GM12801 (cell line): ENCODE results near the gene CCDC106.

ENCODE experiments used
- TF ChIP-seq, protein P1 (sequence below): IDR thresholded peaks from one replicate; pipeline ENCODE4 v1.5.1; 2011; ENCODE audit warnings: control low read depth; ENCODE audit not compliant: insufficient read length; ENCODE audit errors: extremely low read depth

Gene CCDC106

DNA sequence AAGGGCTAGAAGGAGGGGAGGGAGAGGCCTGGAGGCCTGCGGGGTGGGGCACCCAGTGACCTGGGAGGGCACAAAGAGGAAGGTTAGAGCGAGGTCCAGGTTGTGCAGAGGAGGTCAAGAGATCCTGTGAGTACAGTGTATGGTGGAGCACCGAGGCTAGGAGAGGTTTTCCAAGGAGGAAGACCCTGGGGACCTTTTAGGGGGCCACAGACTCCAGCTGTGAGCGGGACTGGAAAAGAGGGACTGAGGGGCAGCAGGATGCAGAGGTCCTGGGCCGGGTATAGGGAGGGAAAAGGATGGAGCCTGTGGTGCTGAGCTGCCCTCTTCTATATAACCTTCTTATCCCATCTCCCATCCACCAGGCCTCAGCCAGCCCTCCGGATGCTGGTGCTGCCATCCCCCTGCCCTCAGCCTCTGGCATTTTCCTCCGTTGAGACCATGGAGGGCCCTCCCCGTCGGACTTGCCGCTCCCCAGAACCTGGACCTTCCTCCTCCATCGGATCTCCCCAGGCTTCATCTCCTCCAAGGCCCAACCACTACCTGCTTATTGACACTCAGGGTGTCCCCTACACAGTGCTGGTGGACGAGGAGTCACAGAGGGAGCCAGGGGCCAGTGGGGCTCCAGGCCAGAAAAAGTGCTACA lies 3.7 kb upstream of the CCDC106 start:
- TF ChIP-seq, protein P1, sequence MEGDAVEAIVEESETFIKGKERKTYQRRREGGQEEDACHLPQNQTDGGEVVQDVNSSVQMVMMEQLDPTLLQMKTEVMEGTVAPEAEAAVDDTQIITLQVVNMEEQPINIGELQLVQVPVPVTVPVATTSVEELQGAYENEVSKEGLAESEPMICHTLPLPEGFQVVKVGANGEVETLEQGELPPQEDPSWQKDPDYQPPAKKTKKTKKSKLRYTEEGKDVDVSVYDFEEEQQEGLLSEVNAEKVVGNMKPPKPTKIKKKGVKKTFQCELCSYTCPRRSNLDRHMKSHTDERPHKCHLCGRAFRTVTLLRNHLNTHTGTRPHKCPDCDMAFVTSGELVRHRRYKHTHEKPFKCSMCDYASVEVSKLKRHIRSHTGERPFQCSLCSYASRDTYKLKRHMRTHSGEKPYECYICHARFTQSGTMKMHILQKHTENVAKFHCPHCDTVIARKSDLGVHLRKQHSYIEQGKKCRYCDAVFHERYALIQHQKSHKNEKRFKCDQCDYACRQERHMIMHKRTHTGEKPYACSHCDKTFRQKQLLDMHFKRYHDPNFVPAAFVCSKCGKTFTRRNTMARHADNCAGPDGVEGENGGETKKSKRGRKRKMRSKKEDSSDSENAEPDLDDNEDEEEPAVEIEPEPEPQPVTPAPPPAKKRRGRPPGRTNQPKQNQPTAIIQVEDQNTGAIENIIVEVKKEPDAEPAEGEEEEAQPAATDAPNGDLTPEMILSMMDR = no peak

DNA sequence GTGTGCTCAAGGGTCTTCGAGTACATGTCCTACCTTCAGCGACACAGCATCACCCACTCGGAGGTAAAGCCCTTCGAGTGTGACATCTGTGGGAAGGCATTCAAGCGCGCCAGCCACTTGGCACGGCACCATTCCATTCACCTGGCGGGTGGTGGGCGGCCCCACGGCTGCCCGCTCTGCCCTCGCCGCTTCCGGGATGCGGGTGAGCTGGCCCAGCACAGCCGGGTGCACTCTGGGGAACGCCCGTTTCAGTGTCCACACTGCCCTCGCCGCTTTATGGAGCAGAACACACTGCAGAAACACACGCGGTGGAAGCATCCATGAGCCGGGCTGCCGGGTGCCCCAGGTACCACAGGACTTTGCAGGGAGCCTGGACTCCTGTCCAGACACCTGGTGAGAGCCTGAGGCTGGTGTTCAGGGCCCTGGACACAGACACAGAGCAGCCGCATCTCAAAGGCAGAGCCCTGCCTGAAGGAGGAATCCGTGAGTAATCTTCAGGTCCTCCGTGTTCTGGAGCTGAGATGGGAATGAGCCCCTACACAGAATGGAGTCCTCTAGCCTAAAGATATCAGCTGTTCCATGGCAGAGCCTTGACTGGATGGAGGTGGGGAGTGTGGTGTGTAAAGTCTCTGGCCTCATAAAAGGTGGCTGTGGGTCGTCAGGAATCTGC lies 3.0 kb upstream of the CCDC106 start:
- TF ChIP-seq, protein P1 = no peak

DNA sequence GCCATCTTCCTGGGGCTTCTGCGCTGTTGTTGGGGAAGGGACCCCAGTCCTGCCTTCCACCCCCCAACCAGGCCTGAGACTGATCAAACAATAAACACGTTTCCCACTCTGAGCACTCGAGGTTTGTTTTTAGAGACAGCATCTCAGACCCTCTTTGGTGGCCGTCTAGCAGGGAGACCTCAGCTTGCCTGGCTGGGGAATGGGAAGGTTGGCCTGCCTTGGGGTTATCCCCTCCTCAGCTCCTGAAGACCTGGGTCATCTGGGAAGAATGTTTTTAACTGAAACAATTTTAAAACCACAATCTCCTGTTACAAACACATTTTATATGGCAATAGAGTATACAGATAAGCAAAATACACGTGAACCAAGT lies 2.5 kb upstream of the CCDC106 start:
- TF ChIP-seq, protein P1 = no peak

DNA sequence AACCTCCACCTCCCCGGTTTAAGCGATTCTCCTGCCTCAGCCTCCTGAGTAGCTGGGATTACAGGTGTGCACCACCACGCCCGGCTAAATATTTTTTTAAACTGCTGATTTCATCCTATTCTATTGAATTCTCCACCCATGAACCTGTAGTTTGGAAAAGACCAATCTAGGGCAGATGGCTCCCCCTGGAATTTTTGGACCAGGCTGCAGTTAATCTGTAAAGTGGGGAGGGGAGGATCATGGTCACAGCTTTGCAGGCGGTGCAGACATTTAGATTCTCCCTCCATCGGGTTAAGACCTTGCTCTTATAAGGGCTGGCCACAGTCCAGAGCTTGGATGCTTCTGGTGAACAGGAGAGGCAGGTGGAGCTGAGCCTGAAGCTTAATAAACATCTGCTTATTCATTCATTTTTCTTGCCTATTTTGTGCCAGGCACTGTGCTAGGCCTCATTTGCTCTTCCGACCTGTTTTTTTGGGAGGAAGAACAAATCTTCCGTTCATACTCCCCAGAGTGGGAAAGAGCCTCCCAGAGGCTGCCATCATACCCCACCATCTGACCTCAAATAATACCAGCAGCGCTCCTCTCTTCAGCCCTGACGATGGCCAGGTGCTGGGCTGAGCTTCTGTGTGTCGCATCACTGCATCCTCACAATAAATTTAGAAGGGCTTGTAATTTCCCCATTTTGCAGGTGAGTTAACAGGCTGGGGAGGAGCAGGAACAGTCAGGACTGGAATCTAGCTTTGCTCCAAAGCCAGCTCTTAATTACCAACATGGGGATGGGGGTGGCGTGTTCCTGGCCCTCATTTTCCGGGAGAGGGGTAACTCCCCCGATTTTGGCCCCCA lies 902 bp upstream of the CCDC106 start:
- TF ChIP-seq, protein P1 = no peak

DNA sequence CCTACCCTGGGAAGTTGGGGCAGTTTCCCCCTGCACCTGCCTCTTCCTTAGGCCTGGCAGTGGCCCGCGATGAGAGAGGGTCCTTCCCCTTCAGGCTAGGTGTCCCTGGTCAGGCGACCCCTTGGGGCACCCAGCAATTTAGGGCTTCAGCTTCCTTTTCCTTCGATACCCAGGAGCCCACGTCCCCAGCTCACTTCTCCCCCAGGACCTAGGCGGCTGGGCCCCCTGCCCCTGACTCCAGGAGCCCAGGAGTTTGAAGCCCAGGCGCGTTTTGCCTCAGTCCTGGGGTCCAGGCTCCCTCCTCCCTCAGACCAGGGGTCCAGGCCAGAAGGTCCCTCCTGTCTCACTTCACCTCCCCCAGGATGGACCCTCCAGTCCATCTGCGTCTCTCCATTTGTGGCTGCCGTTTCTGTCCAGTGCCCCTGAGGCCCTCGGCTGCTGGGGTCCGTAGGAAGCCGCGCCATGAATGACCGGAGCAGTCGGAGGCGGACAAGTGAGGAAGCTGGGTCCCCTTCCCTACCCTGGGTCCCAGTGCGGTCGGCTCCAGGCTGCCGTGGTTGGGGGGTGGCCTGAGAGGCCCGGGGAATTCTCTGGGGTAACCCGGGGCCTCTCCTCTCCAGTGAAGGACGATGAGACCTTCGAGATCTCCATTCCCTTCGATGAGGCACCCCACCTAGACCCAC lies 714 bp downstream of the CCDC106 start:
- TF ChIP-seq, protein P1 = no peak

DNA sequence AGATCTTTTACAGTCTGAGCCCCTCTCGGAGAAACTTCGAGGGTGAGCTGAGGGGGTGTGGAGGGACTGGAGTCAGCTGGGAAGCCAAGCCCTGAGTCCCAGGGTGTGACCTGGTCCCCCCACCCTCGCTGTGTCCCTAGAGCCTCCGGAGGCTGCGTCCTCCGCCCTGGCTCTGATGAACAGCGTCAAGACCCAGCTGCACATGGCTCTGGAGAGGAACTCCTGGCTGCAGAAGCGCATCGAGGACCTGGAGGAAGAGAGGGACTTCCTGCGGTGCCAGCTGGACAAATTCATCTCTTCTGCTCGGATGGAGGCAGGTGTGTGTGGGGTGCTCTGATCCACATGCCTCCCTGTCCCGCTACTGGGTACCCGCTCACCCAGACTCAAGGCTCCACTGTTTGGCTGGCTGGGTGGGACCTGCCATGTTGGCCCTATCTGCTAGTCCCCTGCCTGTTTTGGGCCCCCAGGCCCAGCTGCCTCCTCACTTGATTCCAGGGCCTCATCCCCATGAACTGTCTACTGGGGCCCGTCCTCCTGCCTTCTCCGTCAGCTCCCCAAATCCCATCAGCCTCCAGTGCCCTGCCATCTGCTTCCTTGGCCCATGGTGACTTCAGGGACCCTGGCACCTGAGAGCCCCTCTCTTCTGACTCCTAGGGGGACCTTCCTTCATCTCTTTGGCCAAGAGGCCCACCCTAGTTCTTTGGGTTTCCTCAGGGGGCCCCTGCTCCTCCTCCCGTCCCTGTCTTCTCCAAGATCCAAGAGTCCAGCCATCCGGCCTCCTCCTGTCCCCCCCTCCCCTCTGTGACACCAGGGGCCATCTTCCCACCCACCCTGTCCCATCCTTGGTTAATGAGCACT lies 1.5 kb downstream of the CCDC106 start:
- TF ChIP-seq, protein P1 = no peak
